ENCODE measurements around the gene DDC. TPM values are rescaled to one million over a fixed set of nuclear protein-coding genes. Genes with fewer than 3 reads are reported as not detected.

The DDC gene
- total and polyA plus RNA-seq, 4 donors: 27.2 to 74.9 (median 58.6) TPM

GRCh38 chr7:50476953-50477625 lies 88.1 kb downstream of the DDC start:
- Histone ChIP-seq H3K4me3 (ENCODE audit: low read depth in 1 of 3, low read length in 3 of 3) (no peak overlapping the region), H3K36me3 (ENCODE audit: control insufficient read depth in 4 of 4, insufficient read depth in 3 of 4, low read depth in 1 of 4, low read length in 3 of 4) (peaks cover 0 to 2% (median 0%) of the 10 kb centered on the region in 4 donors), H3K9me3 (ENCODE audit: control insufficient read depth in 4 of 4, low read length in 3 of 4) (no peaks in the 10 kb centered on the region), H3K27ac (ENCODE audit: low read depth in 1 of 2, low read length in 2 of 2) (no peak overlapping the region), H3K9ac (ENCODE audit: low read depth in 1 of 2, low read length in 2 of 2) (no peak overlapping the region), H3K4me1 (ENCODE audit: control insufficient read depth in 4 of 4, insufficient read depth in 4 of 4, low read length in 3 of 4) (peaks cover 4 to 17% (median 10%) of the 10 kb centered on the region in 4 donors), H3K27me3 (ENCODE audit: control insufficient read depth in 4 of 4, insufficient read depth in 4 of 4, low read length in 3 of 4) (no peaks in the 10 kb centered on the region)
- 94% methylated on average over 9 of the region's 9 CpGs for WGBS
- DNase-seq (ENCODE audit: low spot score): no peak
- TF ChIP-seq RXRA (IDR thresholded peaks at IDR 0.05): no peak
- no peak for TF ChIP-seq HNF4G (IDR thresholded peaks at IDR 0.05)

DNA sequence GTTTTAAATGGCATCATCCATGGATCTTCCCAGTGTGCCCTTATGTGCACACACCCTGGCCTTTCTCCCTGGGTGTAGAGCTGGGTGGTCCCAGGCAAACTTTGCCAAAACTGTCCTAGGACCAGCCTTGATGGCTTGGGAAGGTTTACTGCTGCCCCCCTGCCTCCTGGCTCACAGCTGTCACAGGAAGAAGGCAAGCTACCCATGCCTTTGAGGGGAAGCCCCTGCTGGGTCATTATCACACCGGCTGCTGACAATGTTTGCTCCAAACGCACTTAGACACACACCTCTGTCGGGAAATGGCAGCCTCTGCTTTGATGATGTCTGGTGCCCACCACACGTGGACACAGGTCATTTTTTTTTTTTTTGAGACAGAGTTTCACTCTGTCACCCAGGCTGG lies 89.9 kb downstream of the DDC start:
- no peak overlapping the region for H3K4me3 ChIP-seq (ENCODE audit: low read depth in 1 of 3, low read length in 3 of 3)
- no peak overlapping the region for H3K9ac ChIP-seq (ENCODE audit: low read depth in 1 of 2, low read length in 2 of 2)
- H3K27me3 ChIP-seq (ENCODE audit: control insufficient read depth in 4 of 4, insufficient read depth in 4 of 4, low read length in 3 of 4): no peaks in the 10 kb centered on the region
- WGBS: 40% methylated on average over 4 of the region's 4 CpGs
- no peaks in the 10 kb centered on the region for H3K9me3 ChIP-seq (ENCODE audit: control insufficient read depth in 4 of 4, low read length in 3 of 4)
- H3K27ac ChIP-seq (ENCODE audit: low read depth in 1 of 2, low read length in 2 of 2): no peak overlapping the region
- no peak for TF ChIP-seq RAD21 (IDR thresholded peaks at IDR 0.05)
- TF ChIP-seq SP1 (IDR thresholded peaks at IDR 0.05): no peak
- TF ChIP-seq HNF4A (conservative IDR thresholded peaks at IDR 0.05): no peak
- TF ChIP-seq FOXA2 (IDR thresholded peaks at IDR 0.05): no peak
- no peak for TF ChIP-seq HNF4G (IDR thresholded peaks at IDR 0.05)
- TF ChIP-seq EGR1 (IDR thresholded peaks at IDR 0.05; ENCODE audit: low read depth in 2 of 2): no peak
- no peak for TF ChIP-seq TAF1 (conservative IDR thresholded peaks at IDR 0.05)
- TF ChIP-seq, protein P1, sequence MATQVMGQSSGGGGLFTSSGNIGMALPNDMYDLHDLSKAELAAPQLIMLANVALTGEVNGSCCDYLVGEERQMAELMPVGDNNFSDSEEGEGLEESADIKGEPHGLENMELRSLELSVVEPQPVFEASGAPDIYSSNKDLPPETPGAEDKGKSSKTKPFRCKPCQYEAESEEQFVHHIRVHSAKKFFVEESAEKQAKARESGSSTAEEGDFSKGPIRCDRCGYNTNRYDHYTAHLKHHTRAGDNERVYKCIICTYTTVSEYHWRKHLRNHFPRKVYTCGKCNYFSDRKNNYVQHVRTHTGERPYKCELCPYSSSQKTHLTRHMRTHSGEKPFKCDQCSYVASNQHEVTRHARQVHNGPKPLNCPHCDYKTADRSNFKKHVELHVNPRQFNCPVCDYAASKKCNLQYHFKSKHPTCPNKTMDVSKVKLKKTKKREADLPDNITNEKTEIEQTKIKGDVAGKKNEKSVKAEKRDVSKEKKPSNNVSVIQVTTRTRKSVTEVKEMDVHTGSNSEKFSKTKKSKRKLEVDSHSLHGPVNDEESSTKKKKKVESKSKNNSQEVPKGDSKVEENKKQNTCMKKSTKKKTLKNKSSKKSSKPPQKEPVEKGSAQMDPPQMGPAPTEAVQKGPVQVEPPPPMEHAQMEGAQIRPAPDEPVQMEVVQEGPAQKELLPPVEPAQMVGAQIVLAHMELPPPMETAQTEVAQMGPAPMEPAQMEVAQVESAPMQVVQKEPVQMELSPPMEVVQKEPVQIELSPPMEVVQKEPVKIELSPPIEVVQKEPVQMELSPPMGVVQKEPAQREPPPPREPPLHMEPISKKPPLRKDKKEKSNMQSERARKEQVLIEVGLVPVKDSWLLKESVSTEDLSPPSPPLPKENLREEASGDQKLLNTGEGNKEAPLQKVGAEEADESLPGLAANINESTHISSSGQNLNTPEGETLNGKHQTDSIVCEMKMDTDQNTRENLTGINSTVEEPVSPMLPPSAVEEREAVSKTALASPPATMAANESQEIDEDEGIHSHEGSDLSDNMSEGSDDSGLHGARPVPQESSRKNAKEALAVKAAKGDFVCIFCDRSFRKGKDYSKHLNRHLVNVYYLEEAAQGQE (IDR thresholded peaks at IDR 0.05): no peak
- no peak for TF ChIP-seq JUND (IDR thresholded peaks at IDR 0.05)
- no peak for TF ChIP-seq NR2F2 (IDR thresholded peaks at IDR 0.05)
- TF ChIP-seq GABPA (IDR thresholded peaks at IDR 0.05 in 1 of 2, conservative IDR thresholded peaks at IDR 0.05 in 1 of 2): no peak
- no peak for TF ChIP-seq ATF3 (IDR thresholded peaks at IDR 0.05)
- no peak for TF ChIP-seq CTCF (IDR thresholded peaks at IDR 0.05; ENCODE audit: low read depth, low read length, missing input control)
- TF ChIP-seq, protein P2, sequence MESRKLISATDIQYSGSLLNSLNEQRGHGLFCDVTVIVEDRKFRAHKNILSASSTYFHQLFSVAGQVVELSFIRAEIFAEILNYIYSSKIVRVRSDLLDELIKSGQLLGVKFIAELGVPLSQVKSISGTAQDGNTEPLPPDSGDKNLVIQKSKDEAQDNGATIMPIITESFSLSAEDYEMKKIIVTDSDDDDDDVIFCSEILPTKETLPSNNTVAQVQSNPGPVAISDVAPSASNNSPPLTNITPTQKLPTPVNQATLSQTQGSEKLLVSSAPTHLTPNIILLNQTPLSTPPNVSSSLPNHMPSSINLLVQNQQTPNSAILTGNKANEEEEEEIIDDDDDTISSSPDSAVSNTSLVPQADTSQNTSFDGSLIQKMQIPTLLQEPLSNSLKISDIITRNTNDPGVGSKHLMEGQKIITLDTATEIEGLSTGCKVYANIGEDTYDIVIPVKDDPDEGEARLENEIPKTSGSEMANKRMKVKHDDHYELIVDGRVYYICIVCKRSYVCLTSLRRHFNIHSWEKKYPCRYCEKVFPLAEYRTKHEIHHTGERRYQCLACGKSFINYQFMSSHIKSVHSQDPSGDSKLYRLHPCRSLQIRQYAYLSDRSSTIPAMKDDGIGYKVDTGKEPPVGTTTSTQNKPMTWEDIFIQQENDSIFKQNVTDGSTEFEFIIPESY (IDR thresholded peaks at IDR 0.05): no peak
- no peak for TF ChIP-seq FOXA1 (IDR thresholded peaks at IDR 0.05)
- no peak for TF ChIP-seq YY1 (IDR thresholded peaks at IDR 0.05)
- TF ChIP-seq, protein P3, sequence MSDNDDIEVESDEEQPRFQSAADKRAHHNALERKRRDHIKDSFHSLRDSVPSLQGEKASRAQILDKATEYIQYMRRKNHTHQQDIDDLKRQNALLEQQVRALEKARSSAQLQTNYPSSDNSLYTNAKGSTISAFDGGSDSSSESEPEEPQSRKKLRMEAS (IDR thresholded peaks at IDR 0.05): no peak
- no peak for TF ChIP-seq RXRA (IDR thresholded peaks at IDR 0.05)
- peaks cover 4 to 17% (median 10%) of the 10 kb centered on the region in 4 donors for H3K4me1 ChIP-seq (ENCODE audit: control insufficient read depth in 4 of 4, insufficient read depth in 4 of 4, low read length in 3 of 4)
- no peak for DNase-seq (ENCODE audit: low spot score)
- peaks cover 0 to 2% (median 0%) of the 10 kb centered on the region in 4 donors for H3K36me3 ChIP-seq (ENCODE audit: control insufficient read depth in 4 of 4, insufficient read depth in 3 of 4, low read depth in 1 of 4, low read length in 3 of 4)
